NCI-H1092 (cell line): ENCODE results near the gene STK38L.

ENCODE experiments used
- DNase-seq: peaks from one replicate; lab custom pipeline; 2025; lab: John Stamatoyannopoulos, UW

Gene STK38L

GRCh38 chr12:27351476-27351875 lies 107.4 kb downstream of the STK38L start:
- DNase-seq = no peak

GRCh38 chr12:27355486-27355885 lies 111.4 kb downstream of the STK38L start:
- DNase-seq = no peak

GRCh38 chr12:27355979-27356378 lies 111.9 kb downstream of the STK38L start:
- DNase-seq = no peak

- DNase-seq = no peak
Observed at GRCh38 chr12:27359578-27360340, 115.7 kb downstream of the STK38L start.

- no peak for DNase-seq
Observed at GRCh38 chr12:27361372-27361771, 117.3 kb downstream of the STK38L start.

- DNase-seq = no peak
Observed at GRCh38 chr12:27366621-27367020, 122.5 kb downstream of the STK38L start.

- no peak for DNase-seq
Observed at GRCh38 chr12:27367078-27367477, 123.0 kb downstream of the STK38L start.
